DMS153 (cell line): ENCODE data around the gene DPP3.

Experiments
- DNase-seq: peaks from one replicate; lab custom pipeline; 2025; lab: John Stamatoyannopoulos, UW

DPP3 gene

DNA sequence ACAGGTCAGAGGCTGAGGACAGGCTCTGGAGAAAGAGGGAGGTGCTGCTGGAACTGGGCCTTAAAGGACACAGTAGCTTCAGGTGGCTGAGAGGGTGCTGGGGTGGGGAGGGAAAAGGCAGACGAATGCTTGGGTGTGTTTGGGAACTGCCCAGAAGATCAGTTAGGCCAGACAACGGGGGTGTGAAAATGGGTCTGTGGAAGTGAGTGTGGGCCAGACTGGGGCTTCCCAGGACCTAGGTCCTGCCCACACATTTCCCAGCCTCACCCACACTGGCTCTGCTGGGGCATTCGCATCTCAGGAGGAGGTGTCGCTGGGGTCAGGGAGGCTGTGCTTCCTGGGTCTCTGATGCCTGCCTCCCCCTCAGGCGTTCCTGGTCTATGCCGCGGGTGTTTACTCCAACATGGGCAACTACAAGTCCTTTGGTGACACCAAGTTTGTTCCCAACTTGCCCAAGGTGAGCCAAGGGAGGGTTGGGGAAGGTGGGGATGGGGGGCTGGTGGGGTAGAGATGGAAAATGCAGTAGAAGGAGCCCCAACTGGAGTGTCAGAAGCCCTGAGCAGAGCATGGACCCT, 4.7 kb downstream of the DPP3 start:
- DNase-seq = no peak

DNA sequence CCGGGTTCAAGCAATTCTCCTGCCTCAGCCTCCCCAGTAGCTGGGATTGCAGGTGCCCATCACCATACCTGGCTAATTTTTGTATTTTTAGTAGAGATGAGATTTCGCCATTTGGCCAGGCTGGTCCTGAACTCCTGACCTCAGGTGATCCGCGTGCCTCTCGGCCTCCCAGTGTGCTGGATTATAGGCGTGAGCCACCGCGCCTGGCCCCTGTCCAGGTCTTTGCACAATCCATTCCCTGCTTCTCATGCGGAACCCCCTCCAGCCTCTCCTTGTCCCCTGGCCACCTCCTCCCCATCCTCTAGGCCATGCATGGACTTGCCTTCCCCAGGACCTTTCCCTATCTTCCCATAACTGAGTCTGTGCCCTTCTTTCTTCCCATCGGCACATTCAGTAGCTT, 8.7 kb downstream of the DPP3 start:
- DNase-seq = no peak

DNA sequence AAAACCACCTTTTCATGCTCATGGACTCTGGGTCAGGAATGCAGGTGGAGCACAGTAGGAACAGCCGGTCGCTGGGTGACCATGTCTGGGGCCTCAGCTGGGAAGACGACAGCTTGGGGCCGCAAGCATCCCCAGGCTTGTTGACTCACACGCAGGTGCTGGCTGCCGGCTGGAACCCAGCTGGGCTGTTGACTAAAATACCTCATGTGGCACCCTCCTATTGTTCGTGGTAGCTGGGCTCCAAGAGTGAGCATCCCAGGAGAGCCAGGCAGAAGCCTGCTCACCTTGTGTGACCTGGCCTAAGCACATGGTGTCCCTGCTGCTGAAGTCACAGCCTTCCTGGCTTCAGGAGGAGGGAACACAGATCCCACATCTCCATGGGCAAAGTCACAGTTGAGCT, 9.4 kb downstream of the DPP3 start:
- peak; percentile 95 for DNase-seq

DNA sequence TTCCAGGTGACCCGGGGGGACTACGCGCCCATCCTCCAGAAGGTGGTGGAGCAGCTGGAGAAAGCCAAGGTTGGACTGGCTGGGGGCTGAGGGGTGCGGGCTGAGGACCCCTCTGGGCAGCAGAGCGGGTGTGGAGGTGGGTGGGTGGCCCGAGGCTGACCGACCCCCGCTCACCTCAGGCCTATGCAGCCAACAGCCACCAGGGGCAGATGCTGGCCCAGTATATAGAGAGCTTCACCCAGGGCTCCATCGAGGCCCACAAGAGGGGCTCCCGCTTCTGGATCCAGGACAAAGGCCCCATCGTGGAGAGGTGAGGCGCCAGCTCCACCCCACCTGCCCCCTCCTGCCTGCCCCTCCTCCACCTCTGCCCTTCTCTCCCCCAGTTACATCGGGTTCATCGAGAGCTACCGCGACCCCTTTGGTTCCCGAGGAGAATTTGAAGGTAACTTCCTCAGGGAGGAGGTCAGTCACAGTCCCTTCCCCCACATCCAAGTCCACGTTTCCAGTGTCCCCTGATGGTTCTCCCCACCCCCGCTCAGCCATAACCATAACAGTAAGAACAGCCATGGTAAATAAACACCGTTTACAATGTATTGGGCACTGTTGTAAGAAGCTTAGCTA, 11.2 kb downstream of the DPP3 start:
- no peak for DNase-seq

DNA sequence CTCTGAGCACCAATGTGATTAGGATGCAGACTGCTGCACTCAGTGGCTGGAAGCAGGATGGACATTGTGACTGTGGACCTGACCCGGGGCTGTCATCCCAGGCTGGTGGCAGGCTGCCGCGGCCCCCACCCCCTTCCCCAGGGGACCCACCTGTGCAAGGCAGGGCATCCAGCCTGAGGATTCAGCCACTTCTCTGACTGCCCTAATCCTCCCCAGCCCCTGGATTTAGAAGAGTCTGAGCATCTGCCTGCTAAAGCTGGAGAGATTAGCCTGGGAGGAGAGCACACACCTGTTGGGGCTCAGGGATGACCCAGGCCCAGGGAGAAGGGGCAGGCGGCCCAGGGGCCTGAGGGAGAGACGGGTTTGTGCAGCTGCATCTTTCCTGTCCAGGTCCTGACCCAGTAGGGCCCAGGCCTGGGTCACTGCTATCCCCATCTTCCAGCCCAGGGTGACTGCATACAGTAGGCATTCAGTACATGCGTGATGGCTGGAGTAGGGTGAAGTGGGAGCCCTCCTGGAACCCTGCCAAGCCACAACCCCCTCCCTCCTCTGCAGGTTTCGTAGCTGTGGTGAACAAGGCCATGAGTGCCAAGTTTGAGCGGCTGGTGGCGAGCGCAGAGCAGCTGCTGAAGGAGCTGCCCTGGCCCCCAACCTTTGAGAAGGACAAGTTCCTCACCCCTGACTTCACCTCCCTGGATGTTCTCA, 12.1 kb downstream of the DPP3 start:
- DNase-seq = no peak

DNA sequence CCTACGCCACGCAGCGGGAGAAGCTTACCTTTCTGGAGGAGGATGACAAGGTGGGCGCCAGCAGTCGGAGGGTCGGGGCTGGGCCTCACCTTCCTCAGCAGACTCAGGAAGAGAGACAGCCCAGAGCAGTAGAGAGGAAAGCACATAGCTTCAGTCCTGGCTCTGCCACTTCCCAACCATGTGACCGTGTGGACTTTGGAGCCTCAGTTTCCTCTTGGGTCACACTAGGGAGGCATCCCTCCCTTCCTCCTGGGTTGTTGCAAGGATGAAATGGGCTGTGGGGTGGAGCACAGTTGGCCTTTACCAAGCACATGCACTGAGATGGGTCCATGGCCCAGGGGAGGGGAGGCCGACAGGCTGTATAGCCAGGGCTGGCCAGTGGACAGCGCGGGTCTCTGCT, 12.9 kb downstream of the DPP3 start:
- DNase-seq = no peak

DNA sequence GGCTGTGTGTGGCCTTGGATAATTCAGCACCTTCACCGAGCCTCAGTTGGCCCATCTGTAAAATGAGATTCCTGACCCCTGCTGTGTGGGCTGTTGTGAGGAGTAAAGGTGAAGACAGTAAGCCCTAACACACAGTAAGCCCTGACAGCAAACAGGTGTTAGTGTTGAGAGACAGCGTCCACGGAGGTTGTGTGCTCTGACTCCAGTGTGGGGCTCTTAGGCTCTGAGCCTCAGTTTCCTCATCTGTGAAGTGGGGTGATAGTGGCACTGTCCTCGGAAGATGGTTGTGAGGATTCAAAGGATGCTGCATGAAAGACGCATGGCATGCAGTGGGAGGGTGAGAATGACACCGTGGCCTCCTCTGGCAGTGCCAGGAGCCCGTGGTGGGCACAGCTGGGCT, 14.2 kb downstream of the DPP3 start:
- DNase-seq = no peak

DNA sequence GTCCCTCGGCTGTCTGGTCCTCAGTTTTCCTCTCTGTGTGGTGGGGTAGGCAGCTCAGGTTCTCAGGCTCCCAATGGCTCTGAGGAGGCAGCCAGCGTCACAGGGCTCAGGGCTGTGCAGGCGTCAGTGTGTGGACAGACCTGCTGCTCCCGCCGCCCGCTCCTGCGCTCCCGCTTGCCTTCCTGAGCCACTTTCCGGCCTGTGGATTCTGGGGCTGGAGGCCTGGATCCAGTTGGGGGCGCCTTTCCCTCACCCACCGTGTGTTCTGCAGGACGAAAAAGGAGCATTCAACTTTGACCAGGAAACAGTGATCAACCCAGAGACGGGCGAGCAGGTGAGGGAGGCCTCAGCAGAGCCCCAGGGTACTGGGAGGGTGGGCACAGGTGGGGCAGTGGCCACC, 14.7 kb downstream of the DPP3 start:
- no peak for DNase-seq

DNA sequence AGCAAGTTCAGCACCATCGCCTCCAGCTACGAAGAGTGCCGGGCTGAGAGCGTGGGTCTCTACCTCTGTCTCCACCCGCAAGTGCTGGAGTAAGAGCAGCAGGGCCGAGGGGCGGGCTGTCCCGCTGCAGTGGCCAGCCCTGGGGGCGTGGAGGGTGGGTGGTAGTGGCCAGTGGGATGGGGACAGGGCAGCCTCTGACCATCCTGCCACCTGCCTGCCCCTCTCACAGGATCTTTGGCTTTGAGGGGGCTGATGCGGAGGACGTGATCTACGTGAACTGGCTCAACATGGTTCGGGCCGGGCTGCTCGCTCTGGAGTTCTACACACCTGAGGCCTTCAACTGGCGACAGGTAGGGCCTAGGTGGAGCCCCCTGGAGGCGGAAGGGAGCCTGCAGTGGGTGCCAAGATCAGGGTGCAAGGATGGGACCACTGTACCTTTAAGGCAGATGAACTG, 15.2 kb downstream of the DPP3 start:
- DNase-seq = no peak

DNA sequence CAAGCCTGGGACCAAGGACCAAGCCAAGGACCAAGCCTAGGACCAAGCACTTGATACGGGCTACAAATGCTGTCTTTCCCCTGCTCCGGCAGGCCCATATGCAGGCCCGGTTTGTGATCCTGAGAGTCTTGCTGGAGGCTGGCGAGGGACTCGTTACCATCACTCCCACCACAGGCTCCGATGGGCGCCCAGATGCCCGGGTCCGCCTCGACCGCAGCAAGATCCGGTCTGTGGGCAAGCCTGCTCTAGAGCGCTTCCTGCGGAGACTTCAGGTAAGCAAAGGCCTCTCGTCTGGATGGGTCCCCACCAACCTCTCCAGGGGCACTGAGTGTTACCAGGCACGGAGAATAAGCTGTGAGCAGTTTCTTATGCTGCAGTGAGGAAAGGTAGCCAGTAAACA, 17.0 kb downstream of the DPP3 start:
- no peak for DNase-seq

DNA sequence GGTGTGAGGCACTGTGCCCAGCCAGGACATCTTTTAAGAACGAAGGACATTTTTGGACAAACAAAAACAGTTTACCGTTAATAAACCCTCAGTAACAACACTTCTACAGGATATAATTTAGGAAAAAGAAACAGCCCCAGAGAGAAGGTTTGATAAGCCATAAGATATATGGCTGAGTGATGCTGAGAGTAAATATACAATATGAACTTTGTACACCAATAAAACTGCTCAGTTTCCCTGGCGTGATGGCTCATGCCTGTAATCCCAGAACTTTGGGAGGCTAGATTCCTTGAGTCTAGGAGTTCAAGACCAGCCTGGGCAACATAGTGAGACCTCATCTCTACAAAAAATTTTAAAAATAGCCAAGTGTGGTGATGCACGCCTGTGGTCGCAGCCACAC, 18.3 kb downstream of the DPP3 start:
- no peak for DNase-seq

DNA sequence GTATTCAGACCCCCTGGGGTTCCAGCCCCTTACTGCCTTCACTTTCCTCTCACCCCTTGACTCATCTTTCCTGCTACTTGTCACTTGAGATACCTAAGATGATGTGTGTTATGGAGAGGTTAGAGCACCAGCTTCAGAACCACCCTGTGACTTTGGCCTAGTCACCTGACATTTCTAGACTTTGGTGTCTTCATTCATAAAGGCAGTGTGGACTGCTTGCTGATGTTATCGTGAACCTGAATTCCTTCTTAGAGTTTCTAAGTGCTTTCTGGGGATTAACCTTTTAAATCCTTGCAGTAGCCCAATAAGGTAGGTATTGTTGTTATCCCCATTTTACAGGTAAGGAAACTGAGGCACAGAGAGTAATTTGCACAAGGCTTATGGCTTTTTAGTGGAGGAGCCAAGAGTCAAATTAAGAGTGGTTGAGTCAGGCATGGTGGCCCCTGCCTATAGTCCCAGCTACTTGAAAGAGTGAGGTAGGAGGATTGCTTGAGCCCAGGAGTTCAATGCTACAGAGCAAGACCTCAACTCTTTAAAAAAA, 25.1 kb downstream of the DPP3 start:
- no peak for DNase-seq

DNA sequence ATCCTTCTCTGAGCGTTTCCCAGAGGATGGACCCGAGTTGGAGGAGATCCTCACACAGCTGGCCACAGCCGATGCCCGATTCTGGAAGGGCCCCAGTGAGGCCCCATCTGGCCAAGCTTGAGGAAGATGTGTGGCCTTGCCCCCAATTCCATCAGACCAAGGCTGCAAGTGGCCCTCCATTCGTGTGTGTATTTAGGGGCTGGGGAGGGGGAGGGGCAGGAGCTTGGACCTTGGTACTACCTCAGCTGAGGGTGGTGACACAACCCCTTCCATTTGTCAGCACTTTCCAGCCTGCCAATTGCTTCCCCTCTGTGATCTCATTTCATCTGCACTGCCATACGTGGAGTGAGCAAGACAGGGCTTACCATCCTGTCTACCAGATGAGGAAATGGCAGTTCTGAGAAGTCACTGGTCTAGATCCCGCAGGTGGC, 28.9 kb downstream of the DPP3 start:
- no peak for DNase-seq

DNA sequence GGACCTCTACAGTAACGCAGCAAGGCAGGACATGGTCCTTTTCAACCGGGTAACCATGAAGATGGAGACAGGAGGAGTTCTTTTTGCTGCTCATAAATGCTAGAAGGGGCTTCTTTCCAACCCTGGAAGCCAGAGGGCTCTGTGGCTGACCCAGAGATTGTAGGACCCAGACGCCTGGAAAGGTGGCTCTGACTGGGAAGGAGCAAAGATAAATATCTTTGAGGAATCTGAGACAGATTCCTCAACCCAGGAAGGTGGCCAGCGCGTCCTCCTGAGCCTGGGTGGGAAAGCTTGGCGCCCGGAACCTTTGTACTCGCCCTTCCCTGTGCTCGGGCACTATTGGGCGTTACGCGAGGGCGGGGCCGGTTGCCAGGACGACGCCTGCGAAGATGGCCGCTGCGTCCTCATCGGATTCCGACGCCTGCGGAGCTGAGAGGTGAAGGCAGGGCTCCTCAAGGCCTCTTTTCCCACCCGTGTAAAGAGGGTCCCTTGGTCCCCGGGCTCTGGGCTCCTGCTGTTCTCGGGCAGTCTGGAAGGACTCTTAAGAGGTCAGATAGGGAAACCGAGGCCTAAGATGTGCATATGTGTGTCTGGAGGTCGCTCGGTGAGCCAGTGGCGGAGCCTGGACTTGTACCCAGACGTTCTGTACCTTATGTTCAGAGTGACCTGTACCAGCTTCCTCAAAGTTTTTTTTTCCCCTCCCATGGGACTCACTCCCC, 30.2 kb downstream of the DPP3 start, which contains the start of gene BBS1:
BBS1 (plus strand) TSS at position 365 of the 719 bp plus-strand sequence; CDS start at position 390, 25 bp downstream.
- peak; percentile 57 for DNase-seq

DNA sequence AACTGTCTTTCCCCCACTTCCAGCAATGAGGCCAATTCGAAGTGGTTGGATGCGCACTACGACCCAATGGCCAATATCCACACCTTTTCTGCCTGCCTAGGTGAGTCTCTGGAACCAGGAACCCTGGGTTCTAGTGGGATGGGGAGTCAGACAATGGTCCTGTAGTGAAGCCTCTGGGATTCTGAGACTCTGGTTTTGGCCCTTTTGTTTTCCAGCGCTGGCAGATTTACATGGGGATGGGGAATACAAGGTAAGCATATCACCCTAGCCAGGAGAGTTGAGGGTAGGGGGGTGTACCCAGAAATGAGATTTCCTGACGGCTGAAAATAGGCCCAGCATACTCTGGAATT, 30.7 kb downstream of the DPP3 start:
- DNase-seq = no peak

DNA sequence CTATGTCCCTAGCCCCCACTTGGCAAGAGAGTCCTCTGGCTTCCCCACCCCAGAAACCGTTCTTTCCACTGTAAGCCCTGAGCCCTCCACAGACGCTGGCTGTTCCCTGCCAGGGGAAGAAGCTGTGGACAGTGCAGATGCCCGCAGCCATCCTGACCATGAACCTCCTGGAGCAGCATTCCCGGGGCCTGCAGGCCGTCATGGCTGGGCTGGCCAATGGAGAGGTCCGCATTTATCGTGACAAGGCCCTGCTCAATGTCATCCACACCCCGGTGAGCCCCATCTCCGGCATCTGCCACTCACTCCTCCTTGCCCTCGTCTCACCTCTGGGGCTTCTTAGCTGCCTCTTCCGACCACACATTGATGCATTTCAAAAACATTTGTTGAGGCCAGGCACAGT, 43.4 kb downstream of the DPP3 start:
- DNase-seq = no peak

DNA sequence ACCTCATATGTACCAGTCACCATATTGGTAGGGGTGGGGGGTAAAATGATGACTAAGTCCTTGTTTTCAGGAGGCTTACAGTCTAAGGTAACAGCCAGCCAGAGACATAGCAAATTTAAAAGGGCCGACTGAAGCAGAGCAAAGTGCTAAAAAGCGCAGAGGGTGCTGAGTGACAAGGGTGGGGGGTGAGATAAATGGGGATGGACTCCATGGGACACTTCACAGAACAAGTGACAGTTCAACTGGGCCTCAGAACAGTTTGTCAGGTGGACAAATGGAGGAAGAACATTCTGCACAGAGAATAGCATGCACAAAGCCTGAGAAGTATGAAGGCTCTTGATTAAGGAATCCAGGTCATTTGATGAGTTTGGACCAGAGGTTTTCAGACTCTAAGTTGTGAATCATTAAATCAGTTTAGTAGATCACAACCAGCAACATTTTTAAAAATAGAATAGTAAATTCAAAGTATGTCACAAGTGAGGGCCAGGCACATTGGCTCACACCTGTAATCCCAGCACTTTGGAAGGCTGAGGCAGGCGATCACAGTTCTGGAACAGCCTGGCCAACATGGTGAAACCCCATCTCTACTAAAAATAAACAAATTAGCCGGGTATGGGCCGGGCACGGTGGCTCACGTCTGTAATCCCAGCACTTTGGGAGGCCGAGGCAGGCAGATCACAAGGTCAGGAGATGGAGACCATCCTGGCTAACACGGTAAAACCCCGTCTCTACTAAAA, 44.2 kb downstream of the DPP3 start:
- DNase-seq = no peak

DNA sequence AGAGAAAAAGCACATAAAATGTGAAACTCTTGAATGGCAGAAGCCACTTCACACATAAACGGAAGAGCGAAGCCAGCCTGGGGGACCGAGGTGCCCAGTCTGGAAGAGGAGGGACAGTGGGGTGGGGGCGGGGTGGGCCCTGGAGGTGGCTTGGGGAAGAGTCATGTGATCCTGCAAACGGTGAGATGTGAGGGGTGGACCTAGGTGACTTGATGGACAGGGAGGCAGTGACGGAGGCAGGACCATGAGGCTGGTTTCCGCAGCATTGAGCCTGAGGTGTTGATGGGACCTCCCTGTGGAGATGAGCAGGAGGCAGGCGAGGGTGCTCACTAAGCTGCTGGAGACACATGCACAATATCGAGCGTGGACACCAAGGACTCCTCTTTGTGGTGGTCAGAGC, 48.8 kb downstream of the DPP3 start:
- no peak for DNase-seq

DNA sequence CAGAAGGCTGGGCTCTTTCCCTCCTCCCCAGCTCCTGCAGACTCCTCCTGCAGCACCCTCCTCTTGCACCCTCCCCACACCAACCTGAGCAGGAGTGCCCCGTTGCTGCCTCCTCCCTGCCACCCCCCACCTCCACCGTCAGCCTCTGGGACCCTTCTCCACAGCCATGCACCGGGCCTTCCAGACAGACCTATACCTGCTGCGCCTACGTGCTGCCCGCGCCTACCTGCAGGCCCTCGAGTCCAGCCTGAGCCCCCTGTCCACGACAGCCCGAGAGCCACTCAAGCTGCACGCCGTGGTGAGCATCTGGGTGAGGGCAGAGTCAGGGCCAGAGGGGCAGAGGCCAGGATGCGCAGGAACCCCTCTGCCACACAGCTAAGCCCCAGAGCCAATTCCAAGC, 49.4 kb downstream of the DPP3 start:
- DNase-seq = no peak

DNA sequence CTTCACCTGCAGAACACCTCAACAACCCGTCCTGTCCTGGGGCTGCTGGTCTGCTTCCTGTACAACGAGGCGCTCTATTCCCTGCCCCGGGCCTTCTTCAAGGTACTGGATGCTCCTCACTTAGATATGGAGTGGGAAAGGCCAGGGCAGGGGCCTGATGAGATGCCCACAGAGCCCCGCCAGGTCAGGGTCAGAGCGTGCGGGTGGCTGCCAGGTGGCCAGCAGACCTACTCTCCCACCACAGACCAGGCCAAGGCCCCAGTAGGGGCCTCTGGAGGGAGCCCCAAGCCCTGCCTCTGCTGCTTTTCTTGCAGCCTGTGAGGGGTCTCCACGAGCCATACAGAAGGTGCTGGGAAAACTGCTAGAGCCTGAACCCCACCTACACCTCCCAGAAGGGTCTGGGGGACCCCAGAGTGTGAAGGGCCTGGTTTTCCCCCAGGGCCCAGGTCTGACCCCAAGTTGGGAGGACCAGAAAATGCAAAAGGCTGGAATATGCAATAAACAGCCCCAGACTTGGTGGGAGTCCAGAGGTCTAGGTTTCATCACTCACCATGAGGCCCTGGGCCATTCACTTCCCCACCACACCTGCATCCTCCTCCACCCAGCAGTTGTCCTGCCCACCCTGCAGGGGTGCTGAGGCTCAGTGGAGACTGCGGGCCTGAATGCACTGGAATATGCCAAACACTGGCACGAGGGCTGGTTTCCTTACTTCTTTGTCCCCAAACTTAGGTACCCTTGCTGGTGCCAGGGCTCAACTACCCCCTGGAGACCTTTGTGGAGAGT, 50.9 kb downstream of the DPP3 start:
- DNase-seq = no peak

DNA sequence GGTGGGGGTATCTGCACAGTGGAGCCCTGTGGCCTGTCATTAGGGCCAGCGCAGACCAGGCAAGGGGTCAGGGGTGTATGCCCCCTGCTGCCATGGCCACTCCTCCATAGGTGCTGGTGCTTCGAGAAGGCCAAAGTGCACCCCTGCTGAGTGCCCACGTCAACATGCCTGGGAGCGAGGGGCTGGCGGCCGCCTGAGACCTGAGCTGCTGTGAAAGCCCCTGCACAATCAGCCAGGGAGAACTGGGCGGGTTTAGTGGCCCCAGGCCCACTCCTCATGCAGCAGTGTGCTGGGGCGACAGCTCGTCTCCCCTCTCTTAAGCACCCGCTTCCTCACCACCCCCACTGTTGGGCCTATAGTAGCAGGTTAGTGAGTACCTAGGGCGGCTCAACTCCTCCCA, 51.6 kb downstream of the DPP3 start:
- DNase-seq = no peak
